Measurements from ENCODE around the gene EIF2D. TPM values are rescaled to one million over a fixed set of nuclear protein-coding genes. Genes with fewer than 3 reads are reported as not detected.

EIF2D gene
- total and polyA plus RNA-seq, 2 of the 8 experiments (the other 6 are each of a cell fraction or from before 2014, with no cell fraction given): 36.1 to 37.1 TPM

DNA sequence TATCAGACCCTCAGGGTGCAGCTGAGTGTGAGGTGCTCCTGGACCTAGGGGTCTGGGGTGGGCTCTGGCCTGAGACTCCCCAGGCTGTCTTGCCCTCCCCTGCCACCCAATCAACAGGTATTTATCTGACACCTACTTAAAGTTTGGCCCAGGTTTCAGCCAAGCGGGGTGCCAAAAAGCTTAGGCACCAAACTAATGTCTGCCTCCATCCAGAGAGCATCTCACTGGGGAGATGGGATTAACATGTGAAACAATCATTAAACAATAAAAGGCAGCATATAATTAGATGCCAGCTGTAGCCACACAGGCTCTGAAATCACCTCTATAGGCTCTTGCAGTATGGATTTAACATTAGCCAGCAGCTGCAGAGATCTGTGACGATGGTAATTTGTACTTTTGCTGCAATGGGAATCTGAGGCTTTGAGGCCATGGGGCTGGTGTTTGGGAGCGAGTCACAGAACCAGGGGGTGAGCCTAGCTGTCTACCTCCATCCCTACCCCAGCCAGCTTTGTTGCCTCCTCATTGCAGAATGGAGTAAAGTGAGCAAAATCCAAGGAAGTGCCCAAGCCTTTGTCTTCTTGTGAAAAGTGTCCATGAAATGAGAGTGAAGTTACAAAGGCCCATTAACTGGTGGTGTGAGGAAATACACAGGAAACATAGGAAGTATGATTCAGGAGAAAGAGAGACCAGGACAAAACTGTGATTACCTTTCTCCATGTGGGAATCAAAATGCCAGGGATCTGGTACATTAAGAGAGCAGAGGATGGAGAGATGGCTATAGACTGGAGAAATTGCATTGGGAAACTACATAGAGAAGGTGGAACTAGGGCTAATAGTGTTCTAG lies 36.1 kb downstream of the EIF2D start:
- H3K79me1 ChIP-seq (ENCODE audit: low read depth, low read length): no peaks in the 10 kb centered on the region
- H3K18ac ChIP-seq (ENCODE audit: extremely low read depth, low read length): no peak overlapping the region
- H2BK20ac ChIP-seq (ENCODE audit: low read length): no peak overlapping the region
- H2BK12ac ChIP-seq (ENCODE audit: low read depth, low read length): no peak overlapping the region
- H3K4me3 ChIP-seq (ENCODE audit: extremely low read depth in 1 of 4, insufficient read depth in 2 of 4, low read depth in 3 of 4, low read length in 4 of 4): no peak overlapping the region
- ChIA-PET POLR2A (ENCODE audit: partially characterized antibody) (interaction anchor here (1.2 kb wide), 1 partner anchor 12 kb away, joined by 3 read pairs; no protein-coding TSS in a partner anchor), CTCF (ENCODE audit: partially characterized antibody) (interaction anchor here (1.0 to 16.9 kb wide), 12 partner anchors 8 to 104 kb away, joined by 3 to 298 read pairs (median 6); no protein-coding TSS in a partner anchor)
- H4K5ac ChIP-seq (ENCODE audit: insufficient read length, low read depth, low read length): no peak overlapping the region
- H3K27me3 ChIP-seq (replicated peaks in 1 of 4; ENCODE audit: control insufficient read depth in 3 of 4, extremely low read depth in 1 of 4, insufficient read depth in 3 of 4, low read length in 3 of 4): 0 out of 7 replicates have a peak, but pooled peaks cover 0 to 3% (median 0%) of the 10 kb centered on the region in 4 experiments
- DNase-seq (ENCODE audit: low read depth in 1 of 2, low spot score in 2 of 2) (no peak), FAIRE-seq (no peak)
- no peak overlapping the region for H3K27ac ChIP-seq (ENCODE audit: low read depth, low read length)
- H3K4me1 ChIP-seq (replicated peaks in 1 of 4; ENCODE audit: control insufficient read depth in 3 of 4, insufficient read depth in 4 of 4, low read length in 3 of 4): no peaks in the 10 kb centered on the region
- no peaks in the 10 kb centered on the region for H3K79me2 ChIP-seq (ENCODE audit: control insufficient read depth in 1 of 2, insufficient read depth in 2 of 2, low read length in 2 of 2)
- H3K23me2 ChIP-seq (ENCODE audit: low read depth, low read length): no peaks in the 10 kb centered on the region
- H2BK5ac ChIP-seq (ENCODE audit: low read depth, low read length): no peak overlapping the region
- no peak for TF ChIP-seq RBBP5 (IDR thresholded peaks at IDR 0.05; ENCODE audit: borderline replicate concordance, low read depth, low read length)
- TF ChIP-seq, protein P1, sequence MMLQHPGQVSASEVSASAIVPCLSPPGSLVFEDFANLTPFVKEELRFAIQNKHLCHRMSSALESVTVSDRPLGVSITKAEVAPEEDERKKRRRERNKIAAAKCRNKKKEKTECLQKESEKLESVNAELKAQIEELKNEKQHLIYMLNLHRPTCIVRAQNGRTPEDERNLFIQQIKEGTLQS (IDR thresholded peaks at IDR 0.05; ENCODE audit: insufficient read depth, low read depth, low read length): no peak
- no peak for TF ChIP-seq CHD2 (IDR thresholded peaks at IDR 0.05; ENCODE audit: low read length)
- no peak overlapping the region for H3K56ac ChIP-seq (replicated peaks; ENCODE audit: insufficient read length, low read depth, low read length)
- no peaks in the 10 kb centered on the region for H4K20me1 ChIP-seq (replicated peaks in 1 of 2; ENCODE audit: control insufficient read depth in 1 of 2, insufficient read depth in 2 of 2, low read length in 2 of 2)
- no peak overlapping the region for H2AFZ ChIP-seq (ENCODE audit: low read length)
- 84% methylated on average over 3 of the region's 3 CpGs; no CpG with 5 or more reads in 1 of the 2 experiments for WGBS, 2 experiments (ENCODE audit: extremely low coverage in 1 of 2, insufficient coverage in 1 of 2, insufficient read length in 1 of 2, insufficient replicate concordance in 2 of 2, low coverage in 1 of 2, low lambda C conversion rate in 2 of 2, missing lambda C conversion rate in 1 of 2)
- no peak overlapping the region for H3K4ac ChIP-seq (replicated peaks; ENCODE audit: insufficient read length, low read depth, low read length)
- H2AK5ac ChIP-seq (ENCODE audit: low read depth, low read length): no peak overlapping the region
- no peak overlapping the region for H3K14ac ChIP-seq (ENCODE audit: insufficient read length)
- H2BK15ac ChIP-seq (ENCODE audit: low read length): no peak overlapping the region
- H3K23ac ChIP-seq (ENCODE audit: insufficient read length): no peak overlapping the region
- H4K8ac ChIP-seq (ENCODE audit: extremely low read depth, insufficient read depth, low read length): no peak overlapping the region
- no peak overlapping the region for H4K91ac ChIP-seq (replicated peaks; ENCODE audit: insufficient read length, low read length)
- H3K4me2 ChIP-seq (ENCODE audit: insufficient read depth in 1 of 2, low read depth in 2 of 2, low read length in 2 of 2): no peak overlapping the region
- H3K9me3 ChIP-seq (ENCODE audit: insufficient read depth in 2 of 2, low read depth in 1 of 2, low read length in 1 of 2): no peaks in the 10 kb centered on the region
- H2BK120ac ChIP-seq (replicated peaks; ENCODE audit: low read depth, low read length): no peak overlapping the region
- no peak overlapping the region for H3K9ac ChIP-seq (replicated peaks in 1 of 4; ENCODE audit: extremely low read depth in 1 of 4, low read depth in 3 of 4, low read length in 3 of 4)
- no peaks in the 10 kb centered on the region for H3K36me3 ChIP-seq (ENCODE audit: control insufficient read depth in 2 of 4, insufficient read depth in 4 of 4, low read length in 3 of 4)

All from H1 (cell line).